Activated naive CD8-positive, alpha-beta T cell (primary cell): Measurements from ENCODE around the gene CCDC167.
"Not testable (repeated sequence)": the region's sequence is repeated elsewhere in the genome, so short reads cannot be mapped to it uniquely, and the experiment has no call there.

Experiments
- H3K27ac Mint-ChIP-seq: one replicate; pipeline ENCODE4 v1.8.0; 2021; ENCODE audit warnings: mixed read lengths
- H3K27me3 Mint-ChIP-seq: one replicate; pipeline ENCODE4 v1.8.0; 2021; ENCODE audit warnings: mixed read lengths
- H3K36me3 Mint-ChIP-seq: one replicate; pipeline ENCODE4 v1.8.0; 2021; ENCODE audit warnings: mixed read lengths
- H3K4me1 Mint-ChIP-seq: one replicate; pipeline ENCODE4 v1.8.0; 2021; ENCODE audit warnings: low read depth, mixed read lengths
- H3K4me3 Mint-ChIP-seq: one replicate; pipeline ENCODE4 v1.8.0; 2021; ENCODE audit warnings: mild to moderate bottlenecking, mixed read lengths
- H3K9me3 Mint-ChIP-seq: one replicate; pipeline ENCODE4 v1.8.0; 2021; ENCODE audit warnings: low read depth, mixed read lengths

The CCDC167 gene

DNA sequence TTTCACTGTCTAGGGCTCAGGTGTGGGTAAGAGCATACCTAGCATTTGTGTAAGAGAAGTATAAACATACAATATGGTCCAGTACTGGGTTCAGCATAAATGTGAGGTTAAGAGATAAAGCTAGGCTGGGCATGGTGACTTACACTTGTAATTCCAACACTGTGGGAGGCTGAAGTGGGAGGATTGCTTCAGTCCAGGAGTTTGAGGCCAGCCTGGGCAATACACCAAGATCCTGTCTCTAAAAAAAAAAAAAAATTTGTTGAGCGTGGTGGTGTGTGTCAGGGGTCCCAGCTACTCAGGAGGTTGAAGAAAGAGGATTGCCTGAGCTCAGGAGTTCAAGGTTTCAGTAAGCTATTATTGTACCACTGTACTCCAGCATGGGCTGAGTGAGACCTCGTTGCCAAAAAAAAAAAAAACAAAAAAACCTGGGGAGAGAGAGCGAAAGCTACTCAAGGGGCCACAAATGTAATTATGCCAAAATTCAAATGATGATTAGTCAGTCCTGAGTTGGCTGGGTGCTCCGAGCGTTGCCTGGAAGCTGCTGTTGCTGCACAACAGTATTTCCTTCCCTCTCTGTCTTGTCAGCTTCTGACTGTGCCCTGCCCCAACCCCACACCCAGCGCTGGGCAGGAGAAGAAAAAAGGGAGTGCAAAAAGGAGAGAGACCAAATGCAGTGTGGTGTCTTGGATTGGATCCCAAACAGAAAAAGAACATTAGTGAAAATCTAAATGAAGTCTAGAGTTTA is 42.7 kb downstream of the CCDC167 start:
- H3K4me1 Mint-ChIP-seq = no peaks in the 10 kb centered on the region
- no peaks in the 10 kb centered on the region for H3K27me3 Mint-ChIP-seq
- peaks cover 21% of the 10 kb centered on the region for H3K36me3 Mint-ChIP-seq
- H3K4me3 Mint-ChIP-seq = no peak overlapping the region
- no peaks in the 10 kb centered on the region for H3K9me3 Mint-ChIP-seq
- no peak overlapping the region for H3K27ac Mint-ChIP-seq

DNA sequence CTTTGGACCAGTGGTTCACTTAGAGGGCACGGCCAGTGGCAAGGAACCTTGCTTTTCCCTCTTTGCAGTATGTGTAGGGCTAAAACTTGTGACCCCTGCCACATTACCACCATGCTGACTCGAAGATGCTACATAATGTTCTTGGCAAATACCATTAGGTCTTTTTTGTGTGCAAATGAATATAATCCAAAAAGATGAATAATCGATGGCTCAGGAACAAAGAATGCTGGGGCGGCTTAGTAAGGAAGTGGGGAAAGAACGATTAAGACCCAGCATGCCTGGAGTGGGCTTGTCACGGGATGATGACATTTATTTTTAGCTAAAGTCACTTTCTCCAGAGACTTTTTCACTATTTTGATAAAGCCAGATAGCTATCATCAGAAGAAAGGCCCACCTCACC is 43.6 kb downstream of the CCDC167 start:
- no peaks in the 10 kb centered on the region for H3K9me3 Mint-ChIP-seq
- no peak overlapping the region for H3K27ac Mint-ChIP-seq
- no peaks in the 10 kb centered on the region for H3K27me3 Mint-ChIP-seq
- H3K36me3 Mint-ChIP-seq = peaks cover 18% of the 10 kb centered on the region
- no peak overlapping the region for H3K4me3 Mint-ChIP-seq
- no peaks in the 10 kb centered on the region for H3K4me1 Mint-ChIP-seq

DNA sequence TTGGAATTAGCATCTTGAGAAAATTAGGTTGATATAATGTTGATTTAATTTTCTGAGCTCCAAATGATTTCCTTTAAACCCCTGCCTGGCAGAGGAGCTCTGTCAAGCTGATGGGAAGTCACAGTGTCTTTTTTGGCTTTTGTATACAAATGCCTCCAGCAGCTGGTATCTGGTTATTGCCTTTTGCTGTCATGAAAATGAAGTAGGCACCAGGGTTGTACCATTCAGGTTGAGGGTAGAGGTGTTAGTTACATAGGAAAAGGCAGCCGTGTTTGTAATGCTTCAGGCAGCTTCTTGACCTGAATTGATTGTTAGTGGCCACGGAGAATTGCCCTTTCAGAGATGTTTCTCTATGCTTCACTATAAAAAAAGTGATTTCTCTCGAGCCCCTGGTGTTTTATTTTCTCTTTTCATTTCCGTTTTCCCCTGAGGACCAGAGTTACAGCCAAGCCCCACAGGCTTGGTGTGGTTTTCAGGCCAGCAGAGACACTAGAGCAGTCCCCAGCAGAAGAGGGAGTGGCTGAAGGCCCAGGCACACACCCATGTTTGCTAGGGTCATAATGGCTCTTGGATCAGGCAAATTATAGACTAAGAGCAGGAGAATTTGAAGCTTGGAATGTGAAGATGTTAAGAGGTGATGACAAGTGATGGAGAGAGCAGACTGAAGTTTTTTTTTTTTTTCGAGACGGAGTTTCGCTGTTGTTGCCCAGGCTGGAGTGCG is 45.1 kb downstream of the CCDC167 start:
- Mint-ChIP-seq H3K27ac (no peak overlapping the region), H3K4me3 (no peak overlapping the region), H3K4me1 (no peaks in the 10 kb centered on the region), H3K9me3 (no peaks in the 10 kb centered on the region), H3K27me3 (no peaks in the 10 kb centered on the region), H3K36me3 (peaks cover 17% of the 10 kb centered on the region)

DNA sequence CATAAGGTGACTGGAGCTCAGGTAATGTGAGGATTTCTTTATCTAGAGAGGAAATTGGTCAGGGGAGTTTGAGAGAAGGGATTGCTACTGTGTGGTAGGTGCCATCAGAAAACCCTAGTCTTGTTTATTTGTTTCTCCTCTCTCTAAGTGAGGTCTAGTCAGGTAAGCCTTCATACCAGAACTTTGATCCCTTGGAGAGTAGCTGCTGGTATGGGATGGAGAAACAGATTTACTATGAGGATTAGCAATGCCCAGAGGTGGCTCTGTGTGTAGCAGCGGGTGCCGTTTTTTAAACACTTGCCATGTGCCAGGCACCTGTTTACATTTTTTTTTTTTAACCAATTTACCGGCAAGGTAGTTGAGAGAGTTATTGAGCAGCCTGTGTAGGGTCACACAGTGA is 47.2 kb downstream of the CCDC167 start:
- H3K9me3 Mint-ChIP-seq = no peaks in the 10 kb centered on the region
- H3K27ac Mint-ChIP-seq = no peak overlapping the region
- no peaks in the 10 kb centered on the region for H3K4me1 Mint-ChIP-seq
- no peak overlapping the region for H3K4me3 Mint-ChIP-seq
- H3K36me3 Mint-ChIP-seq = peaks cover 12% of the 10 kb centered on the region
- no peaks in the 10 kb centered on the region for H3K27me3 Mint-ChIP-seq

DNA sequence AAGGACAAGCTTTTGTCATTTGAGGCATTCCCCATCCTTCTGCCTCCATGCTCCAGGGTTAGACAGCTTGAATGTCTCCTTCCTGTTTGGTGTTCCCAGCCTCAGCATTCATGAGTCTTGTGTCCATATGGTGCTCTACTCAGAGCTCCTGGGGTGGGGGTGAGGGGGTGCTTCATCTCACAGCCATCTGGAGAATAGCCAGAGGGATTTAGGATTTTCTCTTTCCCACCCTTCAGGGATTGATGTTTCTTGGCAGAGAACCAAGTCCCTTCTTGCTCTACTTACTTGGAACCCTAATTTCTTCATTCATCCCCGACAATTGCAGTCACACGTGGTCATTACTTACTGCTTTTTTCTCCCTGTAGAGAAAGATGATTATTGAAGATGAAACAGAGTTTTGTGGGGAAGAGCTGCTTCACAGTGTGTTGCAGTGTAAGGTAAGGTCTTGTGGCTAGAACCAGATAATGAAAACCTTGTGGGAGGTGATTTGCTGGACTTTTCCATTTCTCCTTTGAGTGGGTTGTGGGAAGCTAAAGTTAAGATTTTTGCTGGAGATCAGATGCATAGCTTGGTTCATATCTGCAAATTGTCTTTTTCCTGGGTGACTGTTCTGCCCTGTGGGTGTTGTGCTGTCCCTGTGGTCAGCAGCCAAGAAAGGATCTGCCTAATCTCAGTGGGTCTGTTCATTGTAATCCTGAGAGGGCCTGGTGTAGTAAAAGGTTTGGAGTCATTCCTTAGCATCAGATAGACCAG is 48.1 kb downstream of the CCDC167 start:
- peaks cover 10% of the 10 kb centered on the region for H3K36me3 Mint-ChIP-seq
- H3K9me3 Mint-ChIP-seq = no peaks in the 10 kb centered on the region
- peak overlapping the region; percentile 6 for H3K27ac Mint-ChIP-seq
- H3K4me3 Mint-ChIP-seq = no peak overlapping the region
- no peaks in the 10 kb centered on the region for H3K27me3 Mint-ChIP-seq
- H3K4me1 Mint-ChIP-seq = no peaks in the 10 kb centered on the region

DNA sequence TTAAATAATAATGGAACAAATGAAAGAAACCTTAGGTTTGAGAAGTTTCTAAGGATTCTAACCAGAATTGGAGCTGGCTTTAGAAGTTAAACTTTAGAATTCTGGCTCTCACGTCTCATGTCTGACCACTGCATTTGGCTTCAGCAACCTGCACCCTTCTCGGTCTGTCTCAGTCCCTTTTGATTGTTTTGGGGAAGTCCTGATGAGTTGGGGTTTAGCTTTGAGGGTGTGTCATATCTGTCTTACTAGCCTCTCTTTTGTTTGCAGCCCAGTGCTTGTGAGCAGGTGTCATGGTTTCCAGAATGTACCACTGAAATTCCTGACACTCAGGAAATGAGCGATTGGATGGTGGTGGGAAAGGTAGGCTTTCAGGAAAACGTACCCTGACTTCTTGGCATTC is 49.7 kb downstream of the CCDC167 start:
- Mint-ChIP-seq H3K4me3 (no peak overlapping the region), H3K27ac (no peak overlapping the region), H3K36me3 (peaks cover 10% of the 10 kb centered on the region), H3K4me1 (no peaks in the 10 kb centered on the region), H3K27me3 (no peaks in the 10 kb centered on the region), H3K9me3 (no peaks in the 10 kb centered on the region)

DNA sequence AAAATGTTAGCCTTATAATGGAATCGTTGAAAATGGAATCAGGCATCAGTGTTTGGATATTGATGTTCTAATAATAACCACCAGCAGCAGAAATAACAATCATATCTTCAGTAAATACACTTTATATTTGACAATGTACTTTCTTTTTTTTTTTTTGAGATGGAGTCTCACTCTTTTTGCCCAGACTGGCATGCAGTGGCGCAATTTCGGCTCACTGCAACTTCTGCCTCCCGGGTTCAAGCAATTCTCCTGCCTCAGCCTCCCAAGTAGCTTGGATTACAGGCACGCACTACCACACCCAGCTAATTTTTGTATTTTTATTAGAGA is 56.5 kb downstream of the CCDC167 start:
- H3K36me3 Mint-ChIP-seq = peaks cover 11% of the 10 kb centered on the region
- H3K27ac Mint-ChIP-seq = peak overlapping the region; percentile 86

DNA sequence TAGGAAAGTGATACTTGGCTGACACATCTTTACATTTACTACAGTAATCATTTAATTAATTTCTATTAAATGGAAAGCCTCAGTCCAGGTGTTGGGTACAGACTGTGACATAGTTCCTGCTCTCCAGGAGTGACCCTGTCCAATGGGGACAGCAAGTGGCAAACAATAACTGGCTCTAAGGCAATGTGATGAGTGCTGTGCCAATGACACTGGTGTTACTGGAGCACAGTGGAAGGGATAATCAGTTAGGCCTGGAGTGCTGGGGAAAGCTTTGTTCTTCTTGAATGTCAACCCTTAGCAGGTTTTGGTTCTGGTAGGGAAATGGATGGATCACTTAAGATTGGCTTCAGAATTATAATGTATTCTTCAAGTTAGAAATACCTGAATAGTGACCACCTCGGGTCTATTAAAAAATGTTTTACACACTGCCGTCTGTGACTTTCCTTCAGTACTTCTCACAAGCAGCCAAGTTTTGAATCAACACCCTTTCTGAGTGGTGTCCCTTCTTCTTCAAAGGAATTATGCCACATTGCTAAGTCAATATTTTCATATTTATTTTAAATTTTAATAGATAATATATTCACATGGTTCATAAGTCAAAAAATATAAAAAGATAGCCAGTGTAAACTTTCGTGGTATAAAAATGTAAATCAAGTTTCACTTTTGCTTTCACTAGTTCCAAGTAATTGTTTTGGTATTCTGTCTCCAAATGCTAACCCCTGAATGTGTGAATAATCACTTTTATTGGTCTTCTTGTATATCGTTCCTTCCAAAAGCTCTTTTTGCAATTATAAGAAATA is 57.1 kb downstream of the CCDC167 start:
- peaks cover 14% of the 10 kb centered on the region for H3K36me3 Mint-ChIP-seq
- no peaks in the 10 kb centered on the region for H3K27me3 Mint-ChIP-seq
- no peaks in the 10 kb centered on the region for H3K9me3 Mint-ChIP-seq
- peaks cover 44% of the 10 kb centered on the region for H3K4me1 Mint-ChIP-seq
- peak overlapping the region; percentile 74 for H3K4me3 Mint-ChIP-seq
- peak overlapping the region; percentile 86 for H3K27ac Mint-ChIP-seq

More for the DNA sequence above, 56.5 kb downstream of the CCDC167 start:
- H3K27me3 Mint-ChIP-seq, H3K9me3 Mint-ChIP-seq: not testable (repeated sequence)
- peaks cover 41% of the 10 kb centered on the region for H3K4me1 Mint-ChIP-seq
- peak overlapping the region; percentile 74 for H3K4me3 Mint-ChIP-seq

DNA sequence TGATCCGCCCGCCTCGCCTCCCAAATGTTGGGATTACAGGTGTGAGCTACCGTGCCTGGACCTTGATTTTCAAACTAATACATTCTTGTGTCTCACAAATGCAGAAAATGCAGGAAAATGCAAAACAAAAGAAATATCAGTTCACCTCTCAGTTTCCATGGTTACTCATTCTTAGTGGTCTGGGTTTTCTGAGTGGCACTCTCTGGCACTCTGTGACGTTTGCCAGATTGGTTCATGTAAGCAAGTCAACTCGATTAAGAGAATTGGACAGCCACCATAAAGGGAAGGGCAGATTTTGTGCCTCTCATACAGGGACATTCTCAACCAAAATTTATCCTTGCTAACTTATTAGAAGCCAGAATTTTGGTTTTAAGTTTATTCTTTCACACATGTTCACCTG is 58.0 kb downstream of the CCDC167 start:
- Mint-ChIP-seq H3K36me3 (peaks cover 15% of the 10 kb centered on the region), H3K9me3 (no peaks in the 10 kb centered on the region)

DNA sequence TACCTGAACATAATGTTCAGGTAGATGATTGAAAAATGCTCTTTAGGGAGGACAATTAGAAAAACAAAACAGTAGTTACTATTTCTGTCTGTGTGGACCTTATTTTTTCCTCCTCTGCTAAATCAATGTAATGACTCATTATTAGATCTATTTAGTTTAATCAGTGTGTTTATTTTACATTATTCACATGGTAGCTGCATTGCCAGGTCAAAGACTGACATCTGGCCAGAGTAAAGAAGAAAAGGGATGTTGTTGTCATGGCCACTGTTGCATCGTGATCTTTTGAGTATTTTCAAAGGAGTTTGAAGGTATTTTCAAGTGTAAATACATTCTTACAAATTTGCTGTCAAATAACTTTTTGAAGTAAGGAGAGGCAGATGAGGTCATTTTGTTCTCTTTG is 60.8 kb downstream of the CCDC167 start:
- H3K27me3 Mint-ChIP-seq = no peaks in the 10 kb centered on the region
- H3K4me3 Mint-ChIP-seq = no peak overlapping the region
- peaks cover 70% of the 10 kb centered on the region for H3K4me1 Mint-ChIP-seq
- H3K27ac Mint-ChIP-seq = peak overlapping the region; percentile 61
- no peaks in the 10 kb centered on the region for H3K9me3 Mint-ChIP-seq
- peaks cover 4% of the 10 kb centered on the region for H3K36me3 Mint-ChIP-seq

More for the DNA sequence above, 58.0 kb downstream of the CCDC167 start:
- Mint-ChIP-seq H3K4me3 (peak overlapping the region; percentile 25), H3K27ac (peak overlapping the region; percentile 78), H3K27me3 (no peaks in the 10 kb centered on the region), H3K4me1 (peaks cover 47% of the 10 kb centered on the region)

DNA sequence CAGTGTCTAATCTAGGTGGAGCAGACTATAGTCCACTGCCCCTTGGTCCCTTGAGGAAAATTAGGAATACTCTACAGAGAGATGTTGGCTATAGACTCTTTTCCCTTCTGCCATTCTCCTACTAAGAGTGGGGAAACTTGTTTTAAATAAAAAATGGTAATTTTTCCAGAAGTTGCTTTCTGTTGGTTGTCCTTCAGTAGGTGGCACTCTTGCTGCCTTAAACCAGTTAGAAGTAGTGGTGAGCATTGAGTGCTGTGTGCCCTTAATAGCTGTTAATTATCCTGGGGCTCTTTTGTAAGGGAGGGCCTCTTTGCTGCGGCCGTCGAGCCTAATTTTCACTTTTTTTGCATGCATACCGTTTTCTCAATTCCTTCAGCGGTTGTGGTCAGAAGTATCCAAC is 63.9 kb downstream of the CCDC167 start:
- H3K27ac Mint-ChIP-seq = no peak overlapping the region
- peak overlapping the region; percentile 54 for H3K4me3 Mint-ChIP-seq
- H3K36me3 Mint-ChIP-seq = peaks cover 4% of the 10 kb centered on the region
- no peaks in the 10 kb centered on the region for H3K9me3 Mint-ChIP-seq
- peaks cover 57% of the 10 kb centered on the region for H3K4me1 Mint-ChIP-seq
- H3K27me3 Mint-ChIP-seq = no peaks in the 10 kb centered on the region

DNA sequence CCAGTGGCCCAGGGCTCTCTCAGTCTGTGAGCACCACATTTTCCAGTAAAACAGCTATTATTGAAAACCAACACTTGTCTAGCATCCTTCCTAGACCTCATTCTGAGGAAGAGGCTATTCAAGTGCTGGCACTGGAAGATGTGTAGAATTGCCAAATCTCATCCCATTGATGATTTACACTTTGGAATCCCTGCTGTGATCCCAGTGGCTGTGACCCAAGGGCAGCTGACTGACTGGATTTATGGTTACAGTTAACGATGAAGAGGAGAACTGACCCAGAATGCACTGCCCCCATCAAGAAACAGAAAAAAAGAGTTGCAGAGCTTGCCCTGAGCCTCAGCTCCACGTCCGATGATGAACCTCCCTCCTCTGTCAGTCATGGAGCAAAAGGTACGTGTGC is 64.3 kb downstream of the CCDC167 start:
- peaks cover 4% of the 10 kb centered on the region for H3K36me3 Mint-ChIP-seq
- H3K4me1 Mint-ChIP-seq = peaks cover 54% of the 10 kb centered on the region
- no peaks in the 10 kb centered on the region for H3K9me3 Mint-ChIP-seq
- no peaks in the 10 kb centered on the region for H3K27me3 Mint-ChIP-seq
- peak overlapping the region; percentile 22 for H3K27ac Mint-ChIP-seq
- peak overlapping the region; percentile 54 for H3K4me3 Mint-ChIP-seq

DNA sequence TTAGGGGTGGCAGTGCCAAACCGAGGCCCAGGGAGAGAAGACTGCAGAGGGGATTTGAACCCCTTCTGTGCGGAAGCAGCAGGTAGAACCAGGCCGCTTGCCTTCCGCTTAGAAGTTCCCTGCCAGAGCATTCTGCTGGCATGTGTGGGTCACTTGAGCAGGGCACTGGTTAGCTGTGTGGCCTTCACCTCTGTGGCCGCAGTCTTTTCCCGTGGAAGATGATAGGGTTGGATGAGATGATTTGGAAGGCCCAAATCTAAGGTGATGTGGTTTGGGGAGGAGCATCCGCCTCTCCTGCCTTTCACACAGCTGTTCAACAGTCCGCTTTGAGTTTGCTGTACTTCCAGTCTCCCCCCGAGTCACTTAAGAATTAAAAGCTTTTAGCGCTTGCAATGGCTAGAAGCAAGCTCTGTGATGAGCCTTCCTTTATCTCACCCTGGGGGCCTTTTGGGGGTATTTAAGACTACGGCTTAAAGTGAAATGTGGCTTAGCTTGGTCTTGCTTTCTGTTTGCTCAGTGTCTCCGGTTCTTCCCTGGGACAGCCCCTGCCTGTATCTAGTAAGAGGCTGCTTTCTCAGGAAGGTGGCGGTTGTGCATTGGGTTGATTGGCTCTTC is 65.9 kb downstream of the CCDC167 start:
- no peaks in the 10 kb centered on the region for H3K27me3 Mint-ChIP-seq
- no peaks in the 10 kb centered on the region for H3K9me3 Mint-ChIP-seq
- peaks cover 44% of the 10 kb centered on the region for H3K4me1 Mint-ChIP-seq
- peaks cover 4% of the 10 kb centered on the region for H3K36me3 Mint-ChIP-seq
- H3K27ac Mint-ChIP-seq = peak overlapping the region; percentile 98
- H3K4me3 Mint-ChIP-seq = peak overlapping the region; percentile 96
